Large intestine (tissue), 3 donors: ENCODE results near the gene C16orf46. TPM values are rescaled to one million over a fixed set of nuclear protein-coding genes. Genes with fewer than 3 reads are reported as not detected.

Experiments used
- DNase-seq, 2 donors: peaks; one replicate each; pipeline versions ENCODE4 v3.0.0 to v3.0.0-alpha.2; 2013
- H3K27ac ChIP-seq: one replicate; pipeline ENCODE4 v1.5.1; 2013; ENCODE audit warnings: low read length
- H3K27me3 ChIP-seq: 2 replicates; pipeline ENCODE4 v1.6.1; 2013; ENCODE audit warnings: low read length; ENCODE audit not compliant: control insufficient read depth, insufficient read depth
- H3K36me3 ChIP-seq: 2 replicates; pipeline ENCODE4 v1.6.1; 2013; ENCODE audit warnings: low read length; ENCODE audit not compliant: control insufficient read depth, insufficient read depth
- H3K4me1 ChIP-seq: one replicate; pipeline ENCODE4 v1.6.1; 2013; ENCODE audit warnings: low read length; ENCODE audit not compliant: control insufficient read depth, insufficient read depth
- H3K4me3 ChIP-seq: one replicate; pipeline ENCODE4 v1.5.1; 2013; ENCODE audit warnings: low read length
- H3K9me3 ChIP-seq: one replicate; pipeline ENCODE4 v1.6.1; 2013; ENCODE audit warnings: mild to moderate bottlenecking, low read depth, low read length, moderate library complexity; ENCODE audit not compliant: control insufficient read depth
- WGBS: methylation state at CpG from one replicate; pipeline ENCODE4 v1.1.5; 2013; ENCODE audit warnings: low lambda C conversion rate; ENCODE audit not compliant: insufficient coverage; 5-methylcytosine and 5-hydroxymethylcytosine counted together
- polyA plus RNA-seq: library from polyadenylated mRNA; unstranded; fragments of 120-200 nt; gene quantifications from one replicate; pipeline ENCODE4 v1.2.1, GENCODE V29; 2013

Gene C16orf46
- polyA plus RNA-seq, 1 donor = 0.93 TPM

- H3K36me3 ChIP-seq = peaks cover 31% of the 10 kb centered on the region
- no CpG with 5 or more reads among the region's 2 CpGs for WGBS
- no peak overlapping the region for H3K27ac ChIP-seq
- DNase-seq = no peak
- no peaks in the 10 kb centered on the region for H3K27me3 ChIP-seq
- H3K4me1 ChIP-seq = no peaks in the 10 kb centered on the region
- H3K4me3 ChIP-seq = no peak overlapping the region
- H3K9me3 ChIP-seq = no peaks in the 10 kb centered on the region
These were observed 58.5 kb downstream of the C16orf46 start for GRCh38 chr16:81018496-81018895.

GRCh38 chr16:81014672-81015071, 62.4 kb downstream of the C16orf46 start:
- no peaks in the 10 kb centered on the region for H3K9me3 ChIP-seq
- peaks cover 29% of the 10 kb centered on the region for H3K36me3 ChIP-seq
- no CpG with 5 or more reads among the region's 2 CpGs for WGBS
- H3K27me3 ChIP-seq = no peaks in the 10 kb centered on the region
- H3K27ac ChIP-seq = no peak overlapping the region
- DNase-seq = no peak
- H3K4me1 ChIP-seq = no peaks in the 10 kb centered on the region
- H3K4me3 ChIP-seq = no peak overlapping the region

- Histone ChIP-seq H3K27ac (no peak overlapping the region), H3K36me3 (peaks cover 25% of the 10 kb centered on the region), H3K4me3 (no peak overlapping the region), H3K27me3 (no peaks in the 10 kb centered on the region), H3K4me1 (no peaks in the 10 kb centered on the region), H3K9me3 (no peaks in the 10 kb centered on the region)
- DNase-seq = no peak
- WGBS = no CpG with 5 or more reads among the region's 3 CpGs
These were observed 64.1 kb downstream of the C16orf46 start for GRCh38 chr16:81012974-81013373.

Other genes with a start within 250 kb of the C16orf46 start
- 56.1 TPM for gene CMC2, start 70.4 kb downstream of the C16orf46 start, polyA plus RNA-seq
- gene CENPN, start 70.0 kb downstream of the C16orf46 start, polyA plus RNA-seq = 14.8 TPM
- gene ATMIN, start 41.4 kb downstream of the C16orf46 start, polyA plus RNA-seq = 31.3 TPM
- gene GCSH, start 19.2 kb upstream of the C16orf46 start, polyA plus RNA-seq = 34.1 TPM
- 1.2 TPM for gene BCO1, start 161.5 kb upstream of the C16orf46 start, polyA plus RNA-seq
- gene GAN, start 237.7 kb upstream of the C16orf46 start, polyA plus RNA-seq = 2.7 TPM